Measurements from ENCODE around the gene CREB1. TPM values are rescaled to one million over a fixed set of nuclear protein-coding genes. Genes with fewer than 3 reads are reported as not detected.

Gene CREB1
- total and polyA plus RNA-seq, 9 of the 15 experiments (the other 6 are each of a cell fraction or from before 2014, with no cell fraction given), result 8.9 to 51.3 (median 19.5) TPM

DNA sequence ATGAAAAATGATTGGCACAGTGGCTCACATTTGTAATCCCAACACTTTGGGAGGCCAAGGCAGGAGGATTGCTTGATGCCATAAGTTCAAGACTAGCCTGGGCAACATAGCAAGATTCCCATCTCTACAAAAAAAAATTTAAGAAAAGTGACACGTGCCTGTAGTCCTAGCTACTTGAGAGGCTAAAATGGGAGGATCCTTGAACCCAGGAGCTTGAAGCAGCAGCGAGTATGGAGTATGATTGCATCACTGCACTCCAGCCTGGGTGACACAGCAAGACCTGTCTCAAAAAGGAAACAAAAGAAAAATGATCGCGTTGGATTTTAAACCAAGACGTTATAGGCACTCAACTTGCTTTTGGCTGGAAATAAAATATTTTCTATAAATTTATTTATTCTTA, 37.8 kb upstream of the CREB1 start (continued):
- TF ChIP-seq, protein P1, sequence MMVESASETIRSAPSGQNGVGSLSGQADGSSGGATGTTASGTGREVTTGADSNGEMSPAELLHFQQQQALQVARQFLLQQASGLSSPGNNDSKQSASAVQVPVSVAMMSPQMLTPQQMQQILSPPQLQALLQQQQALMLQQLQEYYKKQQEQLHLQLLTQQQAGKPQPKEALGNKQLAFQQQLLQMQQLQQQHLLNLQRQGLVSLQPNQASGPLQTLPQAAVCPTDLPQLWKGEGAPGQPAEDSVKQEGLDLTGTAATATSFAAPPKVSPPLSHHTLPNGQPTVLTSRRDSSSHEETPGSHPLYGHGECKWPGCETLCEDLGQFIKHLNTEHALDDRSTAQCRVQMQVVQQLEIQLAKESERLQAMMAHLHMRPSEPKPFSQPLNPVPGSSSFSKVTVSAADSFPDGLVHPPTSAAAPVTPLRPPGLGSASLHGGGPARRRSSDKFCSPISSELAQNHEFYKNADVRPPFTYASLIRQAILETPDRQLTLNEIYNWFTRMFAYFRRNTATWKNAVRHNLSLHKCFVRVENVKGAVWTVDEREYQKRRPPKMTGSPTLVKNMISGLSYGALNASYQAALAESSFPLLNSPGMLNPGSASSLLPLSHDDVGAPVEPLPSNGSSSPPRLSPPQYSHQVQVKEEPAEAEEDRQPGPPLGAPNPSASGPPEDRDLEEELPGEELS (CRISPR knock-in tag; IDR thresholded peaks at IDR 0.05; ENCODE audit: borderline replicate concordance), result no peak
- TF ChIP-seq TCFL5 (CRISPR knock-in tag; conservative IDR thresholded peaks at IDR 0.05), result no peak
- TF ChIP-seq, protein P2, sequence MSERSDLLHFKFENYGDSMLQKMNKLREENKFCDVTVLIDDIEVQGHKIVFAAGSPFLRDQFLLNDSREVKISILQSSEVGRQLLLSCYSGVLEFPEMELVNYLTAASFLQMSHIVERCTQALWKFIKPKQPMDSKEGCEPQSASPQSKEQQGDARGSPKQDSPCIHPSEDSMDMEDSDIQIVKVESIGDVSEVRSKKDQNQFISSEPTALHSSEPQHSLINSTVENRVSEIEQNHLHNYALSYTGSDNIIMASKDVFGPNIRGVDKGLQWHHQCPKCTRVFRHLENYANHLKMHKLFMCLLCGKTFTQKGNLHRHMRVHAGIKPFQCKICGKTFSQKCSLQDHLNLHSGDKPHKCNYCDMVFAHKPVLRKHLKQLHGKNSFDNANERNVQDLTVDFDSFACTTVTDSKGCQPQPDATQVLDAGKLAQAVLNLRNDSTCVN (CRISPR knock-in tag; IDR thresholded peaks at IDR 0.05), result no peak
- TF ChIP-seq NFIC (IDR thresholded peaks at IDR 0.05), result no peak
- TF ChIP-seq, protein P3, sequence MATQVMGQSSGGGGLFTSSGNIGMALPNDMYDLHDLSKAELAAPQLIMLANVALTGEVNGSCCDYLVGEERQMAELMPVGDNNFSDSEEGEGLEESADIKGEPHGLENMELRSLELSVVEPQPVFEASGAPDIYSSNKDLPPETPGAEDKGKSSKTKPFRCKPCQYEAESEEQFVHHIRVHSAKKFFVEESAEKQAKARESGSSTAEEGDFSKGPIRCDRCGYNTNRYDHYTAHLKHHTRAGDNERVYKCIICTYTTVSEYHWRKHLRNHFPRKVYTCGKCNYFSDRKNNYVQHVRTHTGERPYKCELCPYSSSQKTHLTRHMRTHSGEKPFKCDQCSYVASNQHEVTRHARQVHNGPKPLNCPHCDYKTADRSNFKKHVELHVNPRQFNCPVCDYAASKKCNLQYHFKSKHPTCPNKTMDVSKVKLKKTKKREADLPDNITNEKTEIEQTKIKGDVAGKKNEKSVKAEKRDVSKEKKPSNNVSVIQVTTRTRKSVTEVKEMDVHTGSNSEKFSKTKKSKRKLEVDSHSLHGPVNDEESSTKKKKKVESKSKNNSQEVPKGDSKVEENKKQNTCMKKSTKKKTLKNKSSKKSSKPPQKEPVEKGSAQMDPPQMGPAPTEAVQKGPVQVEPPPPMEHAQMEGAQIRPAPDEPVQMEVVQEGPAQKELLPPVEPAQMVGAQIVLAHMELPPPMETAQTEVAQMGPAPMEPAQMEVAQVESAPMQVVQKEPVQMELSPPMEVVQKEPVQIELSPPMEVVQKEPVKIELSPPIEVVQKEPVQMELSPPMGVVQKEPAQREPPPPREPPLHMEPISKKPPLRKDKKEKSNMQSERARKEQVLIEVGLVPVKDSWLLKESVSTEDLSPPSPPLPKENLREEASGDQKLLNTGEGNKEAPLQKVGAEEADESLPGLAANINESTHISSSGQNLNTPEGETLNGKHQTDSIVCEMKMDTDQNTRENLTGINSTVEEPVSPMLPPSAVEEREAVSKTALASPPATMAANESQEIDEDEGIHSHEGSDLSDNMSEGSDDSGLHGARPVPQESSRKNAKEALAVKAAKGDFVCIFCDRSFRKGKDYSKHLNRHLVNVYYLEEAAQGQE (IDR thresholded peaks at IDR 0.05; ENCODE audit: borderline replicate concordance), result no peak
- TF ChIP-seq, protein P3 (CRISPR knock-in tag; IDR thresholded peaks at IDR 0.05; ENCODE audit: low read depth), result no peak
- TF ChIP-seq PHB (CRISPR knock-in tag; IDR thresholded peaks at IDR 0.05), result no peak
- TF ChIP-seq, protein P4, sequence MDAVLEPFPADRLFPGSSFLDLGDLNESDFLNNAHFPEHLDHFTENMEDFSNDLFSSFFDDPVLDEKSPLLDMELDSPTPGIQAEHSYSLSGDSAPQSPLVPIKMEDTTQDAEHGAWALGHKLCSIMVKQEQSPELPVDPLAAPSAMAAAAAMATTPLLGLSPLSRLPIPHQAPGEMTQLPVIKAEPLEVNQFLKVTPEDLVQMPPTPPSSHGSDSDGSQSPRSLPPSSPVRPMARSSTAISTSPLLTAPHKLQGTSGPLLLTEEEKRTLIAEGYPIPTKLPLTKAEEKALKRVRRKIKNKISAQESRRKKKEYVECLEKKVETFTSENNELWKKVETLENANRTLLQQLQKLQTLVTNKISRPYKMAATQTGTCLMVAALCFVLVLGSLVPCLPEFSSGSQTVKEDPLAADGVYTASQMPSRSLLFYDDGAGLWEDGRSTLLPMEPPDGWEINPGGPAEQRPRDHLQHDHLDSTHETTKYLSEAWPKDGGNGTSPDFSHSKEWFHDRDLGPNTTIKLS (IDR thresholded peaks at IDR 0.05; ENCODE audit: borderline replicate concordance, low read depth), result no peak
- TF ChIP-seq, protein P5, sequence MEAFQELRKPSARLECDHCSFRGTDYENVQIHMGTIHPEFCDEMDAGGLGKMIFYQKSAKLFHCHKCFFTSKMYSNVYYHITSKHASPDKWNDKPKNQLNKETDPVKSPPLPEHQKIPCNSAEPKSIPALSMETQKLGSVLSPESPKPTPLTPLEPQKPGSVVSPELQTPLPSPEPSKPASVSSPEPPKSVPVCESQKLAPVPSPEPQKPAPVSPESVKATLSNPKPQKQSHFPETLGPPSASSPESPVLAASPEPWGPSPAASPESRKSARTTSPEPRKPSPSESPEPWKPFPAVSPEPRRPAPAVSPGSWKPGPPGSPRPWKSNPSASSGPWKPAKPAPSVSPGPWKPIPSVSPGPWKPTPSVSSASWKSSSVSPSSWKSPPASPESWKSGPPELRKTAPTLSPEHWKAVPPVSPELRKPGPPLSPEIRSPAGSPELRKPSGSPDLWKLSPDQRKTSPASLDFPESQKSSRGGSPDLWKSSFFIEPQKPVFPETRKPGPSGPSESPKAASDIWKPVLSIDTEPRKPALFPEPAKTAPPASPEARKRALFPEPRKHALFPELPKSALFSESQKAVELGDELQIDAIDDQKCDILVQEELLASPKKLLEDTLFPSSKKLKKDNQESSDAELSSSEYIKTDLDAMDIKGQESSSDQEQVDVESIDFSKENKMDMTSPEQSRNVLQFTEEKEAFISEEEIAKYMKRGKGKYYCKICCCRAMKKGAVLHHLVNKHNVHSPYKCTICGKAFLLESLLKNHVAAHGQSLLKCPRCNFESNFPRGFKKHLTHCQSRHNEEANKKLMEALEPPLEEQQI (IDR thresholded peaks at IDR 0.05), result no peak
- no peak for TF ChIP-seq ZNF217 (CRISPR knock-in tag; IDR thresholded peaks at IDR 0.05)
- TF ChIP-seq KLF16 (IDR thresholded peaks at IDR 0.05), result no peak
- 0 out of 2 replicates have a peak, but pooled peaks have one; percentile 49 for TF ChIP-seq ZNF584 (CRISPR knock-in tag; IDR thresholded peaks at IDR 0.05; ENCODE audit: low read depth)

Data from K562 (cell line).